GM23338 (cell line): Measurements from ENCODE around the gene WASL.

ENCODE experiments used
- CREB1 ChIP-seq: fragments of 250-450 bp; sonication (Bioruptor Pico); IDR thresholded peaks from 2 replicates; pipeline ENCODE4 v1.5.0; 2020; ENCODE audit warnings: low read depth, mild to moderate bottlenecking, moderate library complexity
- EZH2 ChIP-seq: fragments of 200-600 bp; sonication (generic); IDR thresholded peaks from one replicate; pipeline ENCODE4 v1.8.0; 2017; ENCODE audit warnings: antibody characterized with exemption, mild to moderate bottlenecking, low read depth; ENCODE audit not compliant: unreplicated experiment
- EZH2phosphoT487 ChIP-seq: fragments of 200-600 bp; sonication (generic); IDR thresholded peaks from one replicate; pipeline ENCODE4 v1.8.1; 2018; ENCODE audit warnings: antibody characterized with exemption; ENCODE audit not compliant: unreplicated experiment
- JUNB ChIP-seq: IDR thresholded peaks from one replicate; pipeline ENCODE4 v1.6.1; 2016; ENCODE audit warnings: antibody characterized with exemption; ENCODE audit not compliant: unreplicated experiment
- NANOG ChIP-seq: IDR thresholded peaks from 2 replicates; pipeline ENCODE4 v1.6.1; 2016; ENCODE audit warnings: antibody characterized with exemption, borderline replicate concordance
- POLR2AphosphoS5 ChIP-seq: IDR thresholded peaks from 2 replicates; pipeline ENCODE4 v1.6.1; 2016; ENCODE audit warnings: antibody characterized with exemption, low read depth
- ZNF331 ChIP-seq: fragments of 250-450 bp; sonication (Bioruptor Pico); IDR thresholded peaks from 2 replicates; pipeline ENCODE4 v1.5.0; 2020; ENCODE audit warnings: low read depth, mild to moderate bottlenecking, moderate library complexity
- TF ChIP-seq, protein P1 (sequence below), 2 experiments: fragments of 200-600 bp in 1 of 2; sonication (generic) in 1 of 2; conservative IDR thresholded peaks; 2 replicates each; pipeline versions ENCODE4 v1.5.1 to v1.6.1; 2016 to 2017; ENCODE audit warnings: antibody characterized with exemption in 2 of 2, low read depth in 2 of 2, mild to moderate bottlenecking in 2 of 2, moderate library complexity in 1 of 2
- TF ChIP-seq, protein P2 (sequence below): IDR thresholded peaks from one replicate; pipeline ENCODE4 v1.6.1; 2018; ENCODE audit warnings: antibody characterized with exemption; ENCODE audit not compliant: unreplicated experiment
- TF ChIP-seq, protein P3 (sequence below): IDR thresholded peaks from 2 replicates; pipeline ENCODE4 v1.6.1; 2016; ENCODE audit warnings: antibody characterized with exemption
- TF ChIP-seq, protein P4 (sequence below): fragments of 250-450 bp; sonication (Bioruptor Pico); IDR thresholded peaks from 2 replicates; pipeline ENCODE4 v1.5.0; 2020; ENCODE audit warnings: mild to moderate bottlenecking, moderate library complexity

DNA sequence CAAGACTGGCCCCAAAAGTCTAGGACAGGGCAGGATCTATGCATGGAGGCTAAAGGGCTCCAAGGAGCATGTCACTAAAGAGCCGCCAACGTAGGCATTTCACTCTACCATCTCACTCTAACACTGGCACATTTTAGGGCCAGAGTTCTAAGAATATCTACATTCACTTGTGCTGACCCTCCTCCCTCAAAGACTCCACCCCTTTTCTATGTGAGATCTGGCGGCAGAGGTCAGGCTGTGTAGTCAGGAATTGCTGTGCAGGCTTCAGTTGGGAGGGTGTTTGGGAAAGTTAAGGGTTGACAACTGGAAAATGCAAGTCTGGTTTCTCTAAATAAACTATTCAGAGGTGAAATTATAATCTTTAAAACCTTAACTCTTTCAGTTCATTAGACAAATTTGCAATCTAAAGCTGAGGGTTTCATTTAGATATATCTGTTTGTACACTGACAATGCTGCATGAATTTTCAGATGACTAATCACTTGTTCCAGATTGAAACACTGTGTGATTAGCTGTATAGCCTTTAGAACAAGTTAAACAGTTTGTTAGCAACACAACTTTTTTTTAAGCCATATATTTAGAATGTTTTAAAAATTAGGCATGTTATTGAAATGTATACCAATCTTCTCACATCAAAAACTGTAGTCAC, 74.9 kb downstream of the WASL start:
- TF ChIP-seq, protein P1, sequence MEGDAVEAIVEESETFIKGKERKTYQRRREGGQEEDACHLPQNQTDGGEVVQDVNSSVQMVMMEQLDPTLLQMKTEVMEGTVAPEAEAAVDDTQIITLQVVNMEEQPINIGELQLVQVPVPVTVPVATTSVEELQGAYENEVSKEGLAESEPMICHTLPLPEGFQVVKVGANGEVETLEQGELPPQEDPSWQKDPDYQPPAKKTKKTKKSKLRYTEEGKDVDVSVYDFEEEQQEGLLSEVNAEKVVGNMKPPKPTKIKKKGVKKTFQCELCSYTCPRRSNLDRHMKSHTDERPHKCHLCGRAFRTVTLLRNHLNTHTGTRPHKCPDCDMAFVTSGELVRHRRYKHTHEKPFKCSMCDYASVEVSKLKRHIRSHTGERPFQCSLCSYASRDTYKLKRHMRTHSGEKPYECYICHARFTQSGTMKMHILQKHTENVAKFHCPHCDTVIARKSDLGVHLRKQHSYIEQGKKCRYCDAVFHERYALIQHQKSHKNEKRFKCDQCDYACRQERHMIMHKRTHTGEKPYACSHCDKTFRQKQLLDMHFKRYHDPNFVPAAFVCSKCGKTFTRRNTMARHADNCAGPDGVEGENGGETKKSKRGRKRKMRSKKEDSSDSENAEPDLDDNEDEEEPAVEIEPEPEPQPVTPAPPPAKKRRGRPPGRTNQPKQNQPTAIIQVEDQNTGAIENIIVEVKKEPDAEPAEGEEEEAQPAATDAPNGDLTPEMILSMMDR (conservative IDR thresholded peaks at IDR 0.05; ENCODE audit: low read depth in 2 of 2), result no peak
- no peak for TF ChIP-seq EZH2
- no peak for TF ChIP-seq POLR2AphosphoS5
- TF ChIP-seq JUNB, result no peak
- no peak for TF ChIP-seq EZH2phosphoT487
- TF ChIP-seq NANOG, result no peak
- TF ChIP-seq, protein P2, sequence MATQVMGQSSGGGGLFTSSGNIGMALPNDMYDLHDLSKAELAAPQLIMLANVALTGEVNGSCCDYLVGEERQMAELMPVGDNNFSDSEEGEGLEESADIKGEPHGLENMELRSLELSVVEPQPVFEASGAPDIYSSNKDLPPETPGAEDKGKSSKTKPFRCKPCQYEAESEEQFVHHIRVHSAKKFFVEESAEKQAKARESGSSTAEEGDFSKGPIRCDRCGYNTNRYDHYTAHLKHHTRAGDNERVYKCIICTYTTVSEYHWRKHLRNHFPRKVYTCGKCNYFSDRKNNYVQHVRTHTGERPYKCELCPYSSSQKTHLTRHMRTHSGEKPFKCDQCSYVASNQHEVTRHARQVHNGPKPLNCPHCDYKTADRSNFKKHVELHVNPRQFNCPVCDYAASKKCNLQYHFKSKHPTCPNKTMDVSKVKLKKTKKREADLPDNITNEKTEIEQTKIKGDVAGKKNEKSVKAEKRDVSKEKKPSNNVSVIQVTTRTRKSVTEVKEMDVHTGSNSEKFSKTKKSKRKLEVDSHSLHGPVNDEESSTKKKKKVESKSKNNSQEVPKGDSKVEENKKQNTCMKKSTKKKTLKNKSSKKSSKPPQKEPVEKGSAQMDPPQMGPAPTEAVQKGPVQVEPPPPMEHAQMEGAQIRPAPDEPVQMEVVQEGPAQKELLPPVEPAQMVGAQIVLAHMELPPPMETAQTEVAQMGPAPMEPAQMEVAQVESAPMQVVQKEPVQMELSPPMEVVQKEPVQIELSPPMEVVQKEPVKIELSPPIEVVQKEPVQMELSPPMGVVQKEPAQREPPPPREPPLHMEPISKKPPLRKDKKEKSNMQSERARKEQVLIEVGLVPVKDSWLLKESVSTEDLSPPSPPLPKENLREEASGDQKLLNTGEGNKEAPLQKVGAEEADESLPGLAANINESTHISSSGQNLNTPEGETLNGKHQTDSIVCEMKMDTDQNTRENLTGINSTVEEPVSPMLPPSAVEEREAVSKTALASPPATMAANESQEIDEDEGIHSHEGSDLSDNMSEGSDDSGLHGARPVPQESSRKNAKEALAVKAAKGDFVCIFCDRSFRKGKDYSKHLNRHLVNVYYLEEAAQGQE, result no peak
- no peak for TF ChIP-seq ZNF331 (CRISPR knock-in tag)
- TF ChIP-seq, protein P3, sequence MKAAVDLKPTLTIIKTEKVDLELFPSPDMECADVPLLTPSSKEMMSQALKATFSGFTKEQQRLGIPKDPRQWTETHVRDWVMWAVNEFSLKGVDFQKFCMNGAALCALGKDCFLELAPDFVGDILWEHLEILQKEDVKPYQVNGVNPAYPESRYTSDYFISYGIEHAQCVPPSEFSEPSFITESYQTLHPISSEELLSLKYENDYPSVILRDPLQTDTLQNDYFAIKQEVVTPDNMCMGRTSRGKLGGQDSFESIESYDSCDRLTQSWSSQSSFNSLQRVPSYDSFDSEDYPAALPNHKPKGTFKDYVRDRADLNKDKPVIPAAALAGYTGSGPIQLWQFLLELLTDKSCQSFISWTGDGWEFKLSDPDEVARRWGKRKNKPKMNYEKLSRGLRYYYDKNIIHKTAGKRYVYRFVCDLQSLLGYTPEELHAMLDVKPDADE, result no peak
- no peak for TF ChIP-seq CREB1 (CRISPR knock-in tag)
- TF ChIP-seq, protein P4, sequence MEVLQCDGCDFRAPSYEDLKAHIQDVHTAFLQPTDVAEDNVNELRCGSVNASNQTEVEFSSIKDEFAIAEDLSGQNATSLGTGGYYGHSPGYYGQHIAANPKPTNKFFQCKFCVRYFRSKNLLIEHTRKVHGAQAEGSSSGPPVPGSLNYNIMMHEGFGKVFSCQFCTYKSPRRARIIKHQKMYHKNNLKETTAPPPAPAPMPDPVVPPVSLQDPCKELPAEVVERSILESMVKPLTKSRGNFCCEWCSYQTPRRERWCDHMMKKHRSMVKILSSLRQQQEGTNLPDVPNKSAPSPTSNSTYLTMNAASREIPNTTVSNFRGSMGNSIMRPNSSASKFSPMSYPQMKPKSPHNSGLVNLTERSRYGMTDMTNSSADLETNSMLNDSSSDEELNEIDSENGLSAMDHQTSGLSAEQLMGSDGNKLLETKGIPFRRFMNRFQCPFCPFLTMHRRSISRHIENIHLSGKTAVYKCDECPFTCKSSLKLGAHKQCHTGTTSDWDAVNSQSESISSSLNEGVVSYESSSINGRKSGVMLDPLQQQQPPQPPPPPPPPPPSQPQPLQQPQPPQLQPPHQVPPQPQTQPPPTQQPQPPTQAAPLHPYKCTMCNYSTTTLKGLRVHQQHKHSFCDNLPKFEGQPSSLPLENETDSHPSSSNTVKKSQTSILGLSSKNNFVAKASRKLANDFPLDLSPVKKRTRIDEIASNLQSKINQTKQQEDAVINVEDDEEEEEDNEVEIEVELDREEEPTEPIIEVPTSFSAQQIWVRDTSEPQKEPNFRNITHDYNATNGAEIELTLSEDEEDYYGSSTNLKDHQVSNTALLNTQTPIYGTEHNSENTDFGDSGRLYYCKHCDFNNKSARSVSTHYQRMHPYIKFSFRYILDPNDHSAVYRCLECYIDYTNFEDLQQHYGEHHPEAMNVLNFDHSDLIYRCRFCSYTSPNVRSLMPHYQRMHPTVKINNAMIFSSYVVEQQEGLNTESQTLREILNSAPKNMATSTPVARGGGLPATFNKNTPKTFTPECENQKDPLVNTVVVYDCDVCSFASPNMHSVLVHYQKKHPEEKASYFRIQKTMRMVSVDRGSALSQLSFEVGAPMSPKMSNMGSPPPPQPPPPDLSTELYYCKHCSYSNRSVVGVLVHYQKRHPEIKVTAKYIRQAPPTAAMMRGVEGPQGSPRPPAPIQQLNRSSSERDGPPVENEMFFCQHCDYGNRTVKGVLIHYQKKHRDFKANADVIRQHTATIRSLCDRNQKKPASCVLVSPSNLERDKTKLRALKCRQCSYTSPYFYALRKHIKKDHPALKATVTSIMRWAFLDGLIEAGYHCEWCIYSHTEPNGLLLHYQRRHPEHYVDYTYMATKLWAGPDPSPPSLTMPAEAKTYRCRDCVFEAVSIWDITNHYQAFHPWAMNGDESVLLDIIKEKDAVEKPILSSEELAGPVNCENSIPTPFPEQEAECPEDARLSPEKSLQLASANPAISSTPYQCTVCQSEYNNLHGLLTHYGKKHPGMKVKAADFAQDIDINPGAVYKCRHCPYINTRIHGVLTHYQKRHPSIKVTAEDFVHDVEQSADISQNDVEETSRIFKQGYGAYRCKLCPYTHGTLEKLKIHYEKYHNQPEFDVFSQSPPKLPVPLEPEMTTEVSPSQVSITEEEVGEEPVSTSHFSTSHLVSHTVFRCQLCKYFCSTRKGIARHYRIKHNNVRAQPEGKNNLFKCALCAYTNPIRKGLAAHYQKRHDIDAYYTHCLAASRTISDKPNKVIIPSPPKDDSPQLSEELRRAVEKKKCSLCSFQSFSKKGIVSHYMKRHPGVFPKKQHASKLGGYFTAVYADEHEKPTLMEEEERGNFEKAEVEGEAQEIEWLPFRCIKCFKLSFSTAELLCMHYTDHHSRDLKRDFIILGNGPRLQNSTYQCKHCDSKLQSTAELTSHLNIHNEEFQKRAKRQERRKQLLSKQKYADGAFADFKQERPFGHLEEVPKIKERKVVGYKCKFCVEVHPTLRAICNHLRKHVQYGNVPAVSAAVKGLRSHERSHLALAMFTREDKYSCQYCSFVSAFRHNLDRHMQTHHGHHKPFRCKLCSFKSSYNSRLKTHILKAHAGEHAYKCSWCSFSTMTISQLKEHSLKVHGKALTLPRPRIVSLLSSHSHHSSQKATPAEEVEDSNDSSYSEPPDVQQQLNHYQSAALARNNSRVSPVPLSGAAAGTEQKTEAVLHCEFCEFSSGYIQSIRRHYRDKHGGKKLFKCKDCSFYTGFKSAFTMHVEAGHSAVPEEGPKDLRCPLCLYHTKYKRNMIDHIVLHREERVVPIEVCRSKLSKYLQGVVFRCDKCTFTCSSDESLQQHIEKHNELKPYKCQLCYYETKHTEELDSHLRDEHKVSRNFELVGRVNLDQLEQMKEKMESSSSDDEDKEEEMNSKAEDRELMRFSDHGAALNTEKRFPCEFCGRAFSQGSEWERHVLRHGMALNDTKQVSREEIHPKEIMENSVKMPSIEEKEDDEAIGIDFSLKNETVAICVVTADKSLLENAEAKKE (CRISPR knock-in tag), result no peak
